ENCODE results near the gene NXN. TPM values are rescaled to one million over a fixed set of nuclear protein-coding genes. Genes with fewer than 3 reads are reported as not detected.

Gene NXN
- total RNA-seq, 1 experiment from 2014 or later, result 6.0 TPM

DNA sequence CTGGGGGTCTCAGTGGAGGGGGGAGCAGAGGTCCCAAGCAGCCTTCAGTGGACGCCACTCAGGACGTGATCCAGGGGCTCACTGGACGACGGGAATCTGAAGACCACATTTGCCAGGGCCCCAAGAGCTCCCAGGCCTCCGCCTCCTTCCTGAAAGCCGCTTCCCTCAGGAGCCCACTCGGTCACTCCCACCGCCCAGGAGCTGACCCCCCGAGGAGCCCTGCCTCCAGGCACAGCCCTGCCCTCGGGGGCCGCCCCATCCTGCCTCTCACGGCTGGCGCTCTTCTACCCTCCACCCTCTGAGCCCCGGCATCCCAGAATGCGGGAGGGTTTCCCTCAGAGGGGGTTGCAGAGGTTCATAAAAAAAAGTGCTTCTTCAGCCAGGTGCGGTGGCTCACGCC lies 41.6 kb upstream of the NXN start:
- ChIA-PET CTCF (no interaction called here), POLR2A (ENCODE audit: low non-redundant PET) (no interaction called here)
- Histone ChIP-seq H3K9me3 (ENCODE audit: low read depth, low read length, poor library complexity, severe bottlenecking) (no peaks in the 10 kb centered on the region), H3K27ac (ENCODE audit: low read depth, low read length, poor library complexity, severe bottlenecking) (no peak overlapping the region), H3K4me1 (ENCODE audit: insufficient read depth, low read length, poor library complexity, severe bottlenecking) (no peaks in the 10 kb centered on the region), H3K27me3 (replicated peaks; ENCODE audit: insufficient read depth, low read depth, low read length, poor library complexity) (no peaks in the 10 kb centered on the region), H3K4me3 (ENCODE audit: low read depth, low read length, poor library complexity, severe bottlenecking) (no peak overlapping the region), H3K36me3 (ENCODE audit: insufficient read depth, low read length, poor library complexity, severe bottlenecking) (no peaks in the 10 kb centered on the region)
- no TSS peak for BruUV-seq (replicated peaks)
- intact Hi-C loops (cut with micrococcal nuclease; ENCODE audit: unreplicated experiment), result no loop called here
- TF ChIP-seq, protein P1, sequence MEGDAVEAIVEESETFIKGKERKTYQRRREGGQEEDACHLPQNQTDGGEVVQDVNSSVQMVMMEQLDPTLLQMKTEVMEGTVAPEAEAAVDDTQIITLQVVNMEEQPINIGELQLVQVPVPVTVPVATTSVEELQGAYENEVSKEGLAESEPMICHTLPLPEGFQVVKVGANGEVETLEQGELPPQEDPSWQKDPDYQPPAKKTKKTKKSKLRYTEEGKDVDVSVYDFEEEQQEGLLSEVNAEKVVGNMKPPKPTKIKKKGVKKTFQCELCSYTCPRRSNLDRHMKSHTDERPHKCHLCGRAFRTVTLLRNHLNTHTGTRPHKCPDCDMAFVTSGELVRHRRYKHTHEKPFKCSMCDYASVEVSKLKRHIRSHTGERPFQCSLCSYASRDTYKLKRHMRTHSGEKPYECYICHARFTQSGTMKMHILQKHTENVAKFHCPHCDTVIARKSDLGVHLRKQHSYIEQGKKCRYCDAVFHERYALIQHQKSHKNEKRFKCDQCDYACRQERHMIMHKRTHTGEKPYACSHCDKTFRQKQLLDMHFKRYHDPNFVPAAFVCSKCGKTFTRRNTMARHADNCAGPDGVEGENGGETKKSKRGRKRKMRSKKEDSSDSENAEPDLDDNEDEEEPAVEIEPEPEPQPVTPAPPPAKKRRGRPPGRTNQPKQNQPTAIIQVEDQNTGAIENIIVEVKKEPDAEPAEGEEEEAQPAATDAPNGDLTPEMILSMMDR (conservative IDR thresholded peaks at IDR 0.05; ENCODE audit: low read depth, low read length), result no peak
- TF ChIP-seq EZH2 (IDR thresholded peaks at IDR 0.05; ENCODE audit: borderline replicate concordance, low read depth, low read length, poor library complexity, severe bottlenecking), result no peak
- DNase-seq (ENCODE audit: low spot score), result no peak

DNA sequence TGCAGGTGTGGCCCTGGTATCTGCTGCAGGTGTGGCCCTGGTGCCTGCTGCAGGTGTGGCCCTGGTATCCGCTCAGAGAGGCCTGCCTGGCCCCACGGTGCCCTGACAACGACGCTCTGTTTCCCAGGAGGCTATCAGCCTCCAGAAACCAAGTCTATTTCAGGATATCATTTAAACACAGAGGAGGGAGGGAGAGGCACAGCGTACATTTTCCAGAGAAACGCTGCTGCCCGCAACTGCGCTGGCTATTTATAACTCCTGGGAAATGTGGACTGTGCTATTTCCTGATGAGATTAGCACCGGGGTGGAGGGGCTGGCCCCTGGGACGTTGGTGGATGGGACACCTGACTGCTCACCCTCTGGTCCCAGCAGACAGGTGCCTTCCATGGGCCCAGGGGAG lies 39.9 kb upstream of the NXN start:
- intact Hi-C loops (cut with micrococcal nuclease; ENCODE audit: unreplicated experiment), result no loop called here
- no peak for TF ChIP-seq EZH2 (IDR thresholded peaks at IDR 0.05; ENCODE audit: borderline replicate concordance, low read depth, low read length, poor library complexity, severe bottlenecking)
- TF ChIP-seq, protein P1 (conservative IDR thresholded peaks at IDR 0.05; ENCODE audit: low read depth, low read length), result no peak
- CTCF ChIA-PET, result interaction anchor here (0.6 kb wide), 1 partner anchor 1708 kb away, joined by 6 read pairs; no protein-coding TSS in a partner anchor
- no peak for DNase-seq (ENCODE audit: low spot score)
- H3K27ac ChIP-seq (ENCODE audit: low read depth, low read length, poor library complexity, severe bottlenecking), result no peak overlapping the region
- POLR2A ChIA-PET (ENCODE audit: low non-redundant PET), result no interaction called here
- H3K4me3 ChIP-seq (ENCODE audit: low read depth, low read length, poor library complexity, severe bottlenecking), result no peak overlapping the region
- H3K27me3 ChIP-seq (replicated peaks; ENCODE audit: insufficient read depth, low read depth, low read length, poor library complexity), result no peaks in the 10 kb centered on the region
- H3K36me3 ChIP-seq (ENCODE audit: insufficient read depth, low read length, poor library complexity, severe bottlenecking), result no peaks in the 10 kb centered on the region
- no peaks in the 10 kb centered on the region for H3K9me3 ChIP-seq (ENCODE audit: low read depth, low read length, poor library complexity, severe bottlenecking)
- H3K4me1 ChIP-seq (ENCODE audit: insufficient read depth, low read length, poor library complexity, severe bottlenecking), result no peaks in the 10 kb centered on the region
- BruUV-seq (replicated peaks), result no TSS peak

DNA sequence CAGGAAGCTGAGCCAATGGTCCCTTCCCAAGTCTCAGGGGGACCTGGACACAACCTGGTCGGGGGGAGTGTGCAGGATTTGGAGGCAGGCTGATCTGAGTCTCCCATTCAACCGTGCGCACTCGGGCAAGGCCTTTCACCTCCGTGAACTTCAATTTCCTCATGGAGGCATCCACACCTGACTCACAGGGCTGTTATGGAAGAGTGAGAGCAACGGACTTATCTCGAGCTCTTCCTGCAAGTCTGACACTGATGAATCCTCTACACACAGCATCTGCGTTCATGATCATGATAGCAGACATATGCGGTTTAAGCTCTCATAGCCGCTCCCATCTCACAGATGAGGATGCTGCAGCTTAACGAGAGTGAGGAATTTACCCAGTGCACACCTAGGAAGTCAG lies 39.0 kb upstream of the NXN start:
- BruUV-seq (replicated peaks), result no TSS peak
- H3K27me3 ChIP-seq (replicated peaks; ENCODE audit: insufficient read depth, low read depth, low read length, poor library complexity), result no peaks in the 10 kb centered on the region
- POLR2A ChIA-PET (ENCODE audit: low non-redundant PET), result no interaction called here
- CTCF ChIA-PET, result no interaction called here
- no peaks in the 10 kb centered on the region for H3K4me1 ChIP-seq (ENCODE audit: insufficient read depth, low read length, poor library complexity, severe bottlenecking)
- no peaks in the 10 kb centered on the region for H3K36me3 ChIP-seq (ENCODE audit: insufficient read depth, low read length, poor library complexity, severe bottlenecking)
- TF ChIP-seq, protein P1 (conservative IDR thresholded peaks at IDR 0.05; ENCODE audit: low read depth, low read length), result no peak
- no peak for TF ChIP-seq EZH2 (IDR thresholded peaks at IDR 0.05; ENCODE audit: borderline replicate concordance, low read depth, low read length, poor library complexity, severe bottlenecking)
- no peaks in the 10 kb centered on the region for H3K9me3 ChIP-seq (ENCODE audit: low read depth, low read length, poor library complexity, severe bottlenecking)
- DNase-seq (ENCODE audit: low spot score), result no peak
- H3K27ac ChIP-seq (ENCODE audit: low read depth, low read length, poor library complexity, severe bottlenecking), result no peak overlapping the region
- H3K4me3 ChIP-seq (ENCODE audit: low read depth, low read length, poor library complexity, severe bottlenecking), result no peak overlapping the region
- intact Hi-C loops (cut with micrococcal nuclease; ENCODE audit: unreplicated experiment), result no loop called here

Measured in A673 (cell line).